ENCODE data around the gene CENPP. TPM values are rescaled to one million over a fixed set of nuclear protein-coding genes. Genes with fewer than 3 reads are reported as not detected.

Gene CENPP
- total RNA-seq, 1 experiment from 2014 or later, result 14.3 TPM

DNA sequence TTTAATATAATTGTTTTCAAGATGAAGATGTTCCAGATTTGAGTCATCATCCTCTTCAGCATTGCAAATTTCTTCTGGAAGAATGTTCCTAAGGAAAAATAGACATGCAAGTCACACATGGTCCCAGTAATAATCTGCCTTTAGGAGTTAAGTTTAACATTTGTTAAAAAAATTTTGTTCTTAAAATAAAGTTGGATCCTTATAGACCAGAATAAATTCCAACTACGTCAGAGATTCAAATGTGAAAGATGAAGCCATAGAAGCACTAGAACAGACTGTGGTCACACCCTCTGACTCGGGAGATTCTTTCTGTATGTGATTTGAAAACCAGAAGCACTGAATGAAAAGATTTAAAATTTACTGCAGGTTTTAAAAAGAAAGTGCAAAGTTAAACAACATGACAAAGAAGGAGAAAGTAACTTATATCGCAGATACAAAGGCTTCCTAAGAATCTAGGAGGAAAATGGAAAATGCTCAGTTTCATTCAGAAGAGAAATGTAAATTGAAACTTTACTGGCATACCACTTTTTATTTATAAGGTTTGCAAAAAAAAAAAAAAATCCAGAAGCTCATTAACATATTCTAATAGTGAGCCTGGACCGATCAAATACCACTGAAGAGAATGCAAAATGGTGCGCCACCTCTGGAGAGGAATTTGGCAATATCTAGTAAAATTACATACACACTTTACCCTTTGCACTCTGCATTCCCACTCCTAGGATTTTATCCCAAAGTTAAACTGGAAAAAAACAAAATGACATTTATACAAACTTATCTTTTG, 170.8 kb downstream of the CENPP start (continued):
- no peak for TF ChIP-seq ATF2 (CRISPR knock-in tag; IDR thresholded peaks at IDR 0.05; ENCODE audit: borderline replicate concordance, low read depth)
- TF ChIP-seq CBFB (CRISPR knock-in tag; IDR thresholded peaks at IDR 0.05; ENCODE audit: low read depth), result no peak

DNA sequence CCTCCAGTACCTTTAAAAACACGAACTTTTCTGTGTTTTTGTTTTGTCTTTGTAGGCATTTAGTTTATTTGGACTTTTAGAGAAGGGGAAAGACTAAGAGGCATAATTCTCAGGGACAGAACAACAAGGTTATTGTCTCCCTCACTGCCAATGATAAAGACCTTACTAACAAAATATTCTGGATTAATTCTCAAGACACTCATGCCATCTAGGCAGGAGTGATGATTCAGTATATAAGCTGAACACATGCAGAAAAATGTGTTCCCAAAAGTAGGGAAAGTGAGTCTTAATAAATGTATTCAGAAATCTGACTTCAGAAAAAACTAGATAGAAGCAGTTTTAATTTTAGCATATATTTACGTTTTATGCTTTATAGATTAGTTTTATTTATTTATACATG, 173.9 kb downstream of the CENPP start:
- no peak overlapping the region for H3K4me3 Mint-ChIP-seq
- ATAC-seq, result no peak
- H3K27ac Mint-ChIP-seq, result no peak overlapping the region
- DNase-seq (ENCODE audit: low spot score), result no peak
- TF ChIP-seq, protein P1, sequence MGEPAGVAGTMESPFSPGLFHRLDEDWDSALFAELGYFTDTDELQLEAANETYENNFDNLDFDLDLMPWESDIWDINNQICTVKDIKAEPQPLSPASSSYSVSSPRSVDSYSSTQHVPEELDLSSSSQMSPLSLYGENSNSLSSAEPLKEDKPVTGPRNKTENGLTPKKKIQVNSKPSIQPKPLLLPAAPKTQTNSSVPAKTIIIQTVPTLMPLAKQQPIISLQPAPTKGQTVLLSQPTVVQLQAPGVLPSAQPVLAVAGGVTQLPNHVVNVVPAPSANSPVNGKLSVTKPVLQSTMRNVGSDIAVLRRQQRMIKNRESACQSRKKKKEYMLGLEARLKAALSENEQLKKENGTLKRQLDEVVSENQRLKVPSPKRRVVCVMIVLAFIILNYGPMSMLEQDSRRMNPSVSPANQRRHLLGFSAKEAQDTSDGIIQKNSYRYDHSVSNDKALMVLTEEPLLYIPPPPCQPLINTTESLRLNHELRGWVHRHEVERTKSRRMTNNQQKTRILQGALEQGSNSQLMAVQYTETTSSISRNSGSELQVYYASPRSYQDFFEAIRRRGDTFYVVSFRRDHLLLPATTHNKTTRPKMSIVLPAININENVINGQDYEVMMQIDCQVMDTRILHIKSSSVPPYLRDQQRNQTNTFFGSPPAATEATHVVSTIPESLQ (CRISPR knock-in tag; IDR thresholded peaks at IDR 0.05), result no peak
- TF ChIP-seq SP1 (CRISPR knock-in tag; conservative IDR thresholded peaks at IDR 0.05) (no peak), IRF2 (CRISPR knock-in tag; IDR thresholded peaks at IDR 0.05; ENCODE audit: borderline replicate concordance, low read depth) (no peak)
- TF ChIP-seq, protein P2, sequence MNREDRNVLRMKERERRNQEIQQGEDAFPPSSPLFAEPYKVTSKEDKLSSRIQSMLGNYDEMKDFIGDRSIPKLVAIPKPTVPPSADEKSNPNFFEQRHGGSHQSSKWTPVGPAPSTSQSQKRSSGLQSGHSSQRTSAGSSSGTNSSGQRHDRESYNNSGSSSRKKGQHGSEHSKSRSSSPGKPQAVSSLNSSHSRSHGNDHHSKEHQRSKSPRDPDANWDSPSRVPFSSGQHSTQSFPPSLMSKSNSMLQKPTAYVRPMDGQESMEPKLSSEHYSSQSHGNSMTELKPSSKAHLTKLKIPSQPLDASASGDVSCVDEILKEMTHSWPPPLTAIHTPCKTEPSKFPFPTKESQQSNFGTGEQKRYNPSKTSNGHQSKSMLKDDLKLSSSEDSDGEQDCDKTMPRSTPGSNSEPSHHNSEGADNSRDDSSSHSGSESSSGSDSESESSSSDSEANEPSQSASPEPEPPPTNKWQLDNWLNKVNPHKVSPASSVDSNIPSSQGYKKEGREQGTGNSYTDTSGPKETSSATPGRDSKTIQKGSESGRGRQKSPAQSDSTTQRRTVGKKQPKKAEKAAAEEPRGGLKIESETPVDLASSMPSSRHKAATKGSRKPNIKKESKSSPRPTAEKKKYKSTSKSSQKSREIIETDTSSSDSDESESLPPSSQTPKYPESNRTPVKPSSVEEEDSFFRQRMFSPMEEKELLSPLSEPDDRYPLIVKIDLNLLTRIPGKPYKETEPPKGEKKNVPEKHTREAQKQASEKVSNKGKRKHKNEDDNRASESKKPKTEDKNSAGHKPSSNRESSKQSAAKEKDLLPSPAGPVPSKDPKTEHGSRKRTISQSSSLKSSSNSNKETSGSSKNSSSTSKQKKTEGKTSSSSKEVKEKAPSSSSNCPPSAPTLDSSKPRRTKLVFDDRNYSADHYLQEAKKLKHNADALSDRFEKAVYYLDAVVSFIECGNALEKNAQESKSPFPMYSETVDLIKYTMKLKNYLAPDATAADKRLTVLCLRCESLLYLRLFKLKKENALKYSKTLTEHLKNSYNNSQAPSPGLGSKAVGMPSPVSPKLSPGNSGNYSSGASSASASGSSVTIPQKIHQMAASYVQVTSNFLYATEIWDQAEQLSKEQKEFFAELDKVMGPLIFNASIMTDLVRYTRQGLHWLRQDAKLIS (CRISPR knock-in tag; IDR thresholded peaks at IDR 0.05; ENCODE audit: borderline replicate concordance), result no peak
- no peaks in the 10 kb centered on the region for H3K9me3 Mint-ChIP-seq
- H3K36me3 Mint-ChIP-seq, result no peaks in the 10 kb centered on the region
- H3K4me1 Mint-ChIP-seq, result peaks cover 4% of the 10 kb centered on the region
- CTCF ChIA-PET, result interaction anchor here (0.7 kb wide), 1 partner anchor 23 kb away, joined by 3 read pairs; no protein-coding TSS in a partner anchor
- POLR2A ChIA-PET, result no interaction called here
- H3K27me3 Mint-ChIP-seq (ENCODE audit: low read depth), result no peaks in the 10 kb centered on the region

DNA sequence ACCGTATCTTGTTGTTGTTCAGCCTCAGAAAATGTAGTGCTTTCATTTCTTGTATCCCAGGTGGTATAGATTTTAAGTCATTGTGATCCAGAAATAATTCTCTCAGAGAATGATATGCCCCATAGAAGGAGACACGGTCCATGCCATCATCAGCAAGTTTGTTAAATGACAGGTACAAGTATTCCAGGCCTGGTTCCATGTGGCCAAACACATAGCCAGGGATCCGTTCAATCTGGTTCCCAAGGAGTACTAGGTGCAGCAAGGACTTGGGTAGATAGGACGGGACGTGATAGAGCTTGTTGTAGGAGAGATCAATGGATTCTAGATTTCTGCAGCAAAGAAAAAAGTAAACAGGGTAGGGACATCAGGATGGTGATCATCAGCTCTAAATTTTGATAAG, 175.0 kb downstream of the CENPP start:
- H3K27me3 Mint-ChIP-seq (ENCODE audit: low read depth), result no peaks in the 10 kb centered on the region
- no peak overlapping the region; the same call in 1 of the 2 replicates for H3K27ac Mint-ChIP-seq
- H3K4me1 Mint-ChIP-seq, result peaks cover 4% of the 10 kb centered on the region
- ATAC-seq (no peak), DNase-seq (ENCODE audit: low spot score) (no peak)
- no peak overlapping the region for H3K4me3 Mint-ChIP-seq
- no peaks in the 10 kb centered on the region for H3K36me3 Mint-ChIP-seq
- ChIA-PET CTCF (no interaction called here), POLR2A (no interaction called here)
- H3K9me3 Mint-ChIP-seq, result no peaks in the 10 kb centered on the region
- TF ChIP-seq RELA (CRISPR knock-in tag; IDR thresholded peaks at IDR 0.05; ENCODE audit: borderline replicate concordance), result no peak
- TF ChIP-seq, protein P3, sequence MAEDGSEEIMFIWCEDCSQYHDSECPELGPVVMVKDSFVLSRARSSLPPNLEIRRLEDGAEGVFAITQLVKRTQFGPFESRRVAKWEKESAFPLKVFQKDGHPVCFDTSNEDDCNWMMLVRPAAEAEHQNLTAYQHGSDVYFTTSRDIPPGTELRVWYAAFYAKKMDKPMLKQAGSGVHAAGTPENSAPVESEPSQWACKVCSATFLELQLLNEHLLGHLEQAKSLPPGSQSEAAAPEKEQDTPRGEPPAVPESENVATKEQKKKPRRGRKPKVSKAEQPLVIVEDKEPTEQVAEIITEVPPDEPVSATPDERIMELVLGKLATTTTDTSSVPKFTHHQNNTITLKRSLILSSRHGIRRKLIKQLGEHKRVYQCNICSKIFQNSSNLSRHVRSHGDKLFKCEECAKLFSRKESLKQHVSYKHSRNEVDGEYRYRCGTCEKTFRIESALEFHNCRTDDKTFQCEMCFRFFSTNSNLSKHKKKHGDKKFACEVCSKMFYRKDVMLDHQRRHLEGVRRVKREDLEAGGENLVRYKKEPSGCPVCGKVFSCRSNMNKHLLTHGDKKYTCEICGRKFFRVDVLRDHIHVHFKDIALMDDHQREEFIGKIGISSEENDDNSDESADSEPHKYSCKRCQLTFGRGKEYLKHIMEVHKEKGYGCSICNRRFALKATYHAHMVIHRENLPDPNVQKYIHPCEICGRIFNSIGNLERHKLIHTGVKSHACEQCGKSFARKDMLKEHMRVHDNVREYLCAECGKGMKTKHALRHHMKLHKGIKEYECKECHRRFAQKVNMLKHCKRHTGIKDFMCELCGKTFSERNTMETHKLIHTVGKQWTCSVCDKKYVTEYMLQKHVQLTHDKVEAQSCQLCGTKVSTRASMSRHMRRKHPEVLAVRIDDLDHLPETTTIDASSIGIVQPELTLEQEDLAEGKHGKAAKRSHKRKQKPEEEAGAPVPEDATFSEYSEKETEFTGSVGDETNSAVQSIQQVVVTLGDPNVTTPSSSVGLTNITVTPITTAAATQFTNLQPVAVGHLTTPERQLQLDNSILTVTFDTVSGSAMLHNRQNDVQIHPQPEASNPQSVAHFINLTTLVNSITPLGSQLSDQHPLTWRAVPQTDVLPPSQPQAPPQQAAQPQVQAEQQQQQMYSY (CRISPR knock-in tag; IDR thresholded peaks at IDR 0.05), result no peak
- TF ChIP-seq, protein P4, sequence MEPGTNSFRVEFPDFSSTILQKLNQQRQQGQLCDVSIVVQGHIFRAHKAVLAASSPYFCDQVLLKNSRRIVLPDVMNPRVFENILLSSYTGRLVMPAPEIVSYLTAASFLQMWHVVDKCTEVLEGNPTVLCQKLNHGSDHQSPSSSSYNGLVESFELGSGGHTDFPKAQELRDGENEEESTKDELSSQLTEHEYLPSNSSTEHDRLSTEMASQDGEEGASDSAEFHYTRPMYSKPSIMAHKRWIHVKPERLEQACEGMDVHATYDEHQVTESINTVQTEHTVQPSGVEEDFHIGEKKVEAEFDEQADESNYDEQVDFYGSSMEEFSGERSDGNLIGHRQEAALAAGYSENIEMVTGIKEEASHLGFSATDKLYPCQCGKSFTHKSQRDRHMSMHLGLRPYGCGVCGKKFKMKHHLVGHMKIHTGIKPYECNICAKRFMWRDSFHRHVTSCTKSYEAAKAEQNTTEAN (CRISPR knock-in tag; IDR thresholded peaks at IDR 0.05), result no peak
- no peak for TF ChIP-seq ZNF425 (CRISPR knock-in tag; conservative IDR thresholded peaks at IDR 0.05)
- no peak for TF ChIP-seq ATF1 (CRISPR knock-in tag; IDR thresholded peaks at IDR 0.05)
